K562 (cell line): ENCODE results near the gene CDCA5. TPM values are rescaled to one million over a fixed set of nuclear protein-coding genes. Genes with fewer than 3 reads are reported as not detected.

Experiments used
- ASH1L ChIP-seq: fragments of 450-650 bp; IDR thresholded peaks from 2 replicates; pipeline ENCODE4 v1.6.1; 2018; ENCODE audit warnings: borderline replicate concordance, mild to moderate bottlenecking, low read depth; ENCODE audit not compliant: partially characterized antibody
- CTCF ChIP-seq, 3 experiments: IDR thresholded peaks in 2 of 3; conservative IDR thresholded peaks in 1 of 3; 2 replicates each; pipeline ENCODE4 v1.5.1; 2011 to 2012; ENCODE audit warnings: low read length in 3 of 3, mild to moderate bottlenecking in 3 of 3, control low read depth in 2 of 3, improper control_type of control experiment in 1 of 3, inconsistent platforms in 1 of 3, low read depth in 1 of 3, mixed read lengths in 1 of 3, moderate library complexity in 1 of 3; ENCODE audit not compliant: insufficient read depth in 2 of 3
- DACH1 ChIP-seq: fragments of 450-650 bp; IDR thresholded peaks from 2 replicates; pipeline ENCODE4 v1.6.1; 2018; ENCODE audit not compliant: partially characterized antibody
- HOXB6 ChIP-seq: fragments of 250-450 bp; sonication (Bioruptor Pico); IDR thresholded peaks from 2 replicates; pipeline ENCODE4 v1.5.1; 2022; ENCODE audit warnings: mild to moderate bottlenecking, borderline replicate concordance
- IRF2 ChIP-seq: sonication (generic); formaldehyde crosslinking; IDR thresholded peaks from 2 replicates; pipeline ENCODE4 v1.8.1; 2022; ENCODE audit warnings: mild to moderate bottlenecking, missing genetic modification reagents
- MAFF ChIP-seq: IDR thresholded peaks from 2 replicates; pipeline ENCODE4 v1.6.1; 2012; ENCODE audit warnings: low read length, improper control_type of control experiment
- MTA1 ChIP-seq: fragments of 450-650 bp; IDR thresholded peaks from 2 replicates; pipeline ENCODE4 v1.6.1; 2017; ENCODE audit warnings: borderline replicate concordance
- PHF20 ChIP-seq: fragments of 450-650 bp; IDR thresholded peaks from 2 replicates; pipeline ENCODE4 v1.6.1; 2018; ENCODE audit not compliant: partially characterized antibody
- RNF2 ChIP-seq: sonication (generic); IDR thresholded peaks from 2 replicates; pipeline ENCODE4 v1.6.1; 2016
- XRCC5 ChIP-seq: fragments of 200-400 bp; formaldehyde crosslinking; IDR thresholded peaks from 2 replicates; pipeline ENCODE4 v1.6.1; 2017; ENCODE audit warnings: low read depth, mild to moderate bottlenecking, low read length
- ZNF124 ChIP-seq: sonication (generic); formaldehyde crosslinking; IDR thresholded peaks from 2 replicates; pipeline ENCODE4 v1.8.1; 2022; ENCODE audit warnings: missing genetic modification reagents
- ZNF134 ChIP-seq: fragments of 250-450 bp; sonication (Bioruptor Pico); conservative IDR thresholded peaks from 2 replicates; pipeline ENCODE4 v1.4.0; 2020
- ZNF232 ChIP-seq: sonication (generic); formaldehyde crosslinking; IDR thresholded peaks from 2 replicates; pipeline ENCODE4 v1.8.0; 2022; ENCODE audit warnings: mild to moderate bottlenecking, missing genetic modification reagents
- ZNF436 ChIP-seq: fragments of 250-450, 450-650 bp; sonication (Bioruptor Pico); formaldehyde crosslinking; IDR thresholded peaks from 2 replicates; pipeline ENCODE4 v1.7.0; 2020; ENCODE audit warnings: mild to moderate bottlenecking
- ZNF444 ChIP-seq: fragments of 250-450 bp; sonication (Bioruptor Pico); IDR thresholded peaks from 2 replicates; pipeline ENCODE4 v1.4.0; 2020; ENCODE audit warnings: mild to moderate bottlenecking, moderate library complexity
- polyA plus RNA-seq, 8 experiments: library from polyadenylated mRNA; depleted of rRNA in 4 of 8; stranded (reverse) in 5 of 8; unstranded in 3 of 8; fragments of >200 nt; fragmentation: Nextera tagmentation in 2 of 8; fragmentation: Illumina TruSeq in 1 of 8; extraction: Ambion mirVana in 2 of 8; extraction: Trizol in 1 of 8; gene quantifications; 2 replicates each; pipeline versions ENCODE4 v1.2.1 to v1.2.3, GENCODE V29; 2011 to 2014; ENCODE audit warnings: inconsistent platforms in 1 of 8, missing spikeins in 1 of 8
- total RNA-seq, 7 experiments: library from RNA; depleted of rRNA in 6 of 7; stranded (reverse); fragments of >200 nt in 6 of 7; fragmentation: Illumina TruSeq in 2 of 7; extraction: Trizol in 2 of 7; gene quantifications; 2 replicates each; pipeline versions ENCODE4 v1.2.1 to v1.2.3, GENCODE V29; 2011 to 2021; ENCODE audit warnings: low replicate concordance in 1 of 7
- TF ChIP-seq, protein P1 (sequence below): fragments of 450-650 bp; IDR thresholded peaks from 2 replicates; pipeline ENCODE4 v1.6.1; 2016; ENCODE audit warnings: low read depth
- TF ChIP-seq, protein P2 (sequence below): fragments of 250-450 bp; sonication (Bioruptor Pico); IDR thresholded peaks from 2 replicates; pipeline ENCODE4 v1.9.0; 2021; ENCODE audit warnings: mild to moderate bottlenecking

Gene CDCA5
- total and polyA plus RNA-seq, 9 of the 15 experiments (the other 6 are each of a cell fraction or from before 2014, with no cell fraction given) = 18.9 to 94.3 (median 64.6) TPM

- TF ChIP-seq, protein P1, sequence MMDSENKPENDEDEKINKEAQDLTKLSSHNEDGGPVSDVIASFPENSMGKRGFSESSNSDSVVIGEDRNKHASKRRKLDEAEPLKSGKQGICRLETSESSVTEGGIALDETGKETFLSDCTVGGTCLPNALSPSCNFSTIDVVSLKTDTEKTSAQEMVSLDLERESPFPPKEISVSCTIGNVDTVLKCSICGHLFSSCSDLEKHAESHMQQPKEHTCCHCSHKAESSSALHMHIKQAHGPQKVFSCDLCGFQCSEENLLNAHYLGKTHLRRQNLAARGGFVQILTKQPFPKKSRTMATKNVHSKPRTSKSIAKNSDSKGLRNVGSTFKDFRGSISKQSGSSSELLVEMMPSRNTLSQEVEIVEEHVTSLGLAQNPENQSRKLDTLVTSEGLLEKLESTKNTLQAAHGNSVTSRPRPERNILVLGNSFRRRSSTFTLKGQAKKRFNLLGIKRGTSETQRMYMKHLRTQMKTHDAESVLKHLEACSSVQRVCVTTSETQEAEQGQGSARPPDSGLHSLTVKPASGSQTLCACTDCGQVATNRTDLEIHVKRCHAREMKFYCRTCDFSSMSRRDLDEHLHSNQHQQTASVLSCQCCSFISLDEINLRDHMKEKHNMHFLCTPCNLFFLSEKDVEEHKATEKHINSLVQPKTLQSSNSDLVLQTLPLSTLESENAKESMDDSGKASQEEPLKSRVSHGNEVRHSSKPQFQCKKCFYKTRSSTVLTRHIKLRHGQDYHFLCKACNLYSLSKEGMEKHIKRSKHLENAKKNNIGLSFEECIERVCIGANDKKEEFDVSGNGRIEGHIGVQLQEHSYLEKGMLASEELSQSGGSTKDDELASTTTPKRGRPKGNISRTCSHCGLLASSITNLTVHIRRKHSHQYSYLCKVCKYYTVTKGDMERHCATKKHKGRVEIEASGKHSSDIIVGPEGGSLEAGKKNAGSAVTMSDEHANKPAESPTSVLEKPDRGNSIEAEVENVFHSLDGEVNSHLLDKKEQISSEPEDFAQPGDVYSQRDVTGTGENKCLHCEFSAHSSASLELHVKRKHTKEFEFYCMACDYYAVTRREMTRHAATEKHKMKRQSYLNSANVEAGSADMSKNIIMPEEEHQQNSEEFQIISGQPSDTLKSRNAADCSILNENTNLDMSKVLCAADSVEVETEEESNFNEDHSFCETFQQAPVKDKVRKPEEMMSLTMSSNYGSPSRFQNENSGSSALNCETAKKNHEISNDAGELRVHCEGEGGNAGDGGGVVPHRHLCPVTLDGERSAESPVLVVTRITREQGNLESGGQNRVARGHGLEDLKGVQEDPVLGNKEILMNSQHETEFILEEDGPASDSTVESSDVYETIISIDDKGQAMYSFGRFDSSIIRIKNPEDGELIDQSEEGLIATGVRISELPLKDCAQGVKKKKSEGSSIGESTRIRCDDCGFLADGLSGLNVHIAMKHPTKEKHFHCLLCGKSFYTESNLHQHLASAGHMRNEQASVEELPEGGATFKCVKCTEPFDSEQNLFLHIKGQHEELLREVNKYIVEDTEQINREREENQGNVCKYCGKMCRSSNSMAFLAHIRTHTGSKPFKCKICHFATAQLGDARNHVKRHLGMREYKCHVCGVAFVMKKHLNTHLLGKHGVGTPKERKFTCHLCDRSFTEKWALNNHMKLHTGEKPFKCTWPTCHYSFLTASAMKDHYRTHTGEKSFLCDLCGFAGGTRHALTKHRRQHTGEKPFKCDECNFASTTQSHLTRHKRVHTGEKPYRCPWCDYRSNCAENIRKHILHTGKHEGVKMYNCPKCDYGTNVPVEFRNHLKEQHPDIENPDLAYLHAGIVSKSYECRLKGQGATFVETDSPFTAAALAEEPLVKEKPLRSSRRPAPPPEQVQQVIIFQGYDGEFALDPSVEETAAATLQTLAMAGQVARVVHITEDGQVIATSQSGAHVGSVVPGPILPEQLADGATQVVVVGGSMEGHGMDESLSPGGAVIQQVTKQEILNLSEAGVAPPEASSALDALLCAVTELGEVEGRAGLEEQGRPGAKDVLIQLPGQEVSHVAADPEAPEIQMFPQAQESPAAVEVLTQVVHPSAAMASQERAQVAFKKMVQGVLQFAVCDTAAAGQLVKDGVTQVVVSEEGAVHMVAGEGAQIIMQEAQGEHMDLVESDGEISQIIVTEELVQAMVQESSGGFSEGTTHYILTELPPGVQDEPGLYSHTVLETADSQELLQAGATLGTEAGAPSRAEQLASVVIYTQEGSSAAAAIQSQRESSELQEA = no peak
- TF ChIP-seq ZNF436 (CRISPR knock-in tag) (no peak), ZNF124 (no peak), PHF20 (peak; percentile 91), MTA1 (peak; percentile 98), XRCC5 (no peak), IRF2 (CRISPR knock-in tag) (no peak), ZNF232 (CRISPR knock-in tag) (no peak; the same call in 1 of the 2 replicates), HOXB6 (no peak), ASH1L (no peak), RNF2 (peak; percentile 12; the same call in 1 of the 2 replicates), ZNF444 (no peak), MAFF (no peak), DACH1 (no peak), CTCF (IDR thresholded peaks at IDR 0.05 in 2 of 3, conservative IDR thresholded peaks at IDR 0.05 in 1 of 3; ENCODE audit: insufficient read depth in 2 of 3, low read depth in 1 of 3, low read length in 3 of 3) (no peak), ZNF134 (CRISPR knock-in tag) (no peak)
- TF ChIP-seq, protein P2, sequence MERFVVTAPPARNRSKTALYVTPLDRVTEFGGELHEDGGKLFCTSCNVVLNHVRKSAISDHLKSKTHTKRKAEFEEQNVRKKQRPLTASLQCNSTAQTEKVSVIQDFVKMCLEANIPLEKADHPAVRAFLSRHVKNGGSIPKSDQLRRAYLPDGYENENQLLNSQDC (CRISPR knock-in tag) = no peak
These were observed 38.2 kb upstream of the CDCA5 start, which contains the start of the genes FAU and MRPL49 (continued) for GRCh38 chr11:65121865-65122696.
